ENCODE data around the gene CNPY1.

DNA sequence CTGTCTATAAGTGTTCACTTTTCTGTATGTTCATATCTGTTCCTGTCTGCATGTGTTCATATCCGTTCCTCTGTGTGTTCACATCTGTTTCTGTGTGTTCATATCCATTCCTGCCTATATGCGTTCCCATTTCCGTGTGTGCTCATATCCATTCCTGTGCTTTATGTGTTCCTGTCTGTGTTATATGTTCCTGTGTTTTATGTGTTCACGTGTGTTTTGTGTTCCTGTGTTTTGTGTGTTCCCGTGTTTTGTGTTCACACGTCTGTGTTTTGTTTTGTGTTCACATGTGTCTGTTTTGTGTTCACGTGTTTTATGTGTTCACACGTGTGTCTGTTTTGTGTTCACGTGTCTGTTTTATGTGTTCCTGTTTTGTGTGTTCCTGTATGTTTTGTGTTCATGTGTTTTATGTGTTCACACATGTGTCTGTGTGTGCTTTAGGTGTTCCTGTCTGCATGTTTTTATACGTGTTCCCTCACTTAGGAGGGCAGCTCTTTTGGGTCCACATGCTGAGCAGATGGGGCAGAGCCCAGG lies 42.2 kb upstream of the CNPY1 start:
- TF ChIP-seq, protein P1, sequence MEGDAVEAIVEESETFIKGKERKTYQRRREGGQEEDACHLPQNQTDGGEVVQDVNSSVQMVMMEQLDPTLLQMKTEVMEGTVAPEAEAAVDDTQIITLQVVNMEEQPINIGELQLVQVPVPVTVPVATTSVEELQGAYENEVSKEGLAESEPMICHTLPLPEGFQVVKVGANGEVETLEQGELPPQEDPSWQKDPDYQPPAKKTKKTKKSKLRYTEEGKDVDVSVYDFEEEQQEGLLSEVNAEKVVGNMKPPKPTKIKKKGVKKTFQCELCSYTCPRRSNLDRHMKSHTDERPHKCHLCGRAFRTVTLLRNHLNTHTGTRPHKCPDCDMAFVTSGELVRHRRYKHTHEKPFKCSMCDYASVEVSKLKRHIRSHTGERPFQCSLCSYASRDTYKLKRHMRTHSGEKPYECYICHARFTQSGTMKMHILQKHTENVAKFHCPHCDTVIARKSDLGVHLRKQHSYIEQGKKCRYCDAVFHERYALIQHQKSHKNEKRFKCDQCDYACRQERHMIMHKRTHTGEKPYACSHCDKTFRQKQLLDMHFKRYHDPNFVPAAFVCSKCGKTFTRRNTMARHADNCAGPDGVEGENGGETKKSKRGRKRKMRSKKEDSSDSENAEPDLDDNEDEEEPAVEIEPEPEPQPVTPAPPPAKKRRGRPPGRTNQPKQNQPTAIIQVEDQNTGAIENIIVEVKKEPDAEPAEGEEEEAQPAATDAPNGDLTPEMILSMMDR (IDR thresholded peaks at IDR 0.05) = no peak
- TF ChIP-seq EZH2 (IDR thresholded peaks at IDR 0.05; ENCODE audit: borderline replicate concordance, insufficient read depth, low read depth, low read length, poor library complexity, severe bottlenecking) = no peak
